SH-SY5Y (cell line): Measurements from ENCODE around the gene SORCS3.

Experiments used
- GATA2 ChIP-seq: IDR thresholded peaks from 2 replicates; pipeline ENCODE4 v1.6.1; 2011; ENCODE audit warnings: mild to moderate bottlenecking, low read depth, low read length
- GATA3 ChIP-seq: IDR thresholded peaks from 2 replicates; pipeline ENCODE4 v1.6.1; 2011; ENCODE audit warnings: low read depth, mild to moderate bottlenecking, low read length, moderate library complexity

The SORCS3 gene

GRCh38 chr10:104773105-104773504, 132.0 kb downstream of the SORCS3 start:
- TF ChIP-seq GATA3 (no peak), GATA2 (no peak)

- TF ChIP-seq GATA2 (no peak), GATA3 (no peak)
Measured at GRCh38 chr10:104774234-104774633, 133.1 kb downstream of the SORCS3 start.

- TF ChIP-seq GATA2 (no peak), GATA3 (no peak)
Measured at GRCh38 chr10:104777086-104777799, 136.2 kb downstream of the SORCS3 start.

- TF ChIP-seq GATA3 (no peak), GATA2 (no peak)
Measured at GRCh38 chr10:104778371-104778770, 137.3 kb downstream of the SORCS3 start.

GRCh38 chr10:104779701-104780100, 138.6 kb downstream of the SORCS3 start:
- TF ChIP-seq GATA2 = no peak
- TF ChIP-seq GATA3 = no peak

GRCh38 chr10:104780165-104780564, 139.1 kb downstream of the SORCS3 start:
- no peak for TF ChIP-seq GATA2
- TF ChIP-seq GATA3 = no peak

GRCh38 chr10:104780946-104781595, 140.0 kb downstream of the SORCS3 start:
- TF ChIP-seq GATA3 (no peak), GATA2 (no peak)

- TF ChIP-seq GATA2 = no peak
- TF ChIP-seq GATA3 = no peak
Measured at GRCh38 chr10:104784452-104784851, 143.4 kb downstream of the SORCS3 start.

GRCh38 chr10:104791471-104791870, 150.4 kb downstream of the SORCS3 start:
- TF ChIP-seq GATA2 (no peak), GATA3 (no peak)

- TF ChIP-seq GATA3 = no peak
- TF ChIP-seq GATA2 = no peak
Measured at GRCh38 chr10:104795411-104795810, 154.3 kb downstream of the SORCS3 start.

GRCh38 chr10:104796823-104797222, 155.7 kb downstream of the SORCS3 start:
- no peak for TF ChIP-seq GATA2
- no peak for TF ChIP-seq GATA3

GRCh38 chr10:104802941-104803340, 161.9 kb downstream of the SORCS3 start:
- no peak for TF ChIP-seq GATA2
- no peak for TF ChIP-seq GATA3

GRCh38 chr10:104804880-104805279, 163.8 kb downstream of the SORCS3 start:
- no peak for TF ChIP-seq GATA3
- TF ChIP-seq GATA2 = no peak

GRCh38 chr10:104806801-104807200, 165.7 kb downstream of the SORCS3 start:
- TF ChIP-seq GATA3 = no peak
- TF ChIP-seq GATA2 = no peak

- no peak for TF ChIP-seq GATA3
- no peak for TF ChIP-seq GATA2
Measured at GRCh38 chr10:104807581-104808310, 166.7 kb downstream of the SORCS3 start.

GRCh38 chr10:104809288-104810090, 168.4 kb downstream of the SORCS3 start:
- TF ChIP-seq GATA2 (no peak), GATA3 (no peak)
